Body of pancreas (tissue), 4 donors: ENCODE results near the gene WWOX.

Experiments used
- POLR2A ChIP-seq, 3 donors: fragments of 450-650 bp; IDR thresholded peaks; one replicate each; pipeline ENCODE4 v1.6.1; 2016; ENCODE audit warnings: antibody characterized with exemption in 3 of 3, mild to moderate bottlenecking in 2 of 3
- TF ChIP-seq, protein P1 (sequence below), 7 experiments: fragments of 450-650 bp in 4 of 7; fragments of 200-600 bp in 3 of 7; sonication (generic) in 3 of 7; IDR thresholded peaks; one replicate each; pipeline ENCODE4 v1.5.1; 2016 to 2019; ENCODE audit warnings: antibody characterized with exemption in 7 of 7

DNA sequence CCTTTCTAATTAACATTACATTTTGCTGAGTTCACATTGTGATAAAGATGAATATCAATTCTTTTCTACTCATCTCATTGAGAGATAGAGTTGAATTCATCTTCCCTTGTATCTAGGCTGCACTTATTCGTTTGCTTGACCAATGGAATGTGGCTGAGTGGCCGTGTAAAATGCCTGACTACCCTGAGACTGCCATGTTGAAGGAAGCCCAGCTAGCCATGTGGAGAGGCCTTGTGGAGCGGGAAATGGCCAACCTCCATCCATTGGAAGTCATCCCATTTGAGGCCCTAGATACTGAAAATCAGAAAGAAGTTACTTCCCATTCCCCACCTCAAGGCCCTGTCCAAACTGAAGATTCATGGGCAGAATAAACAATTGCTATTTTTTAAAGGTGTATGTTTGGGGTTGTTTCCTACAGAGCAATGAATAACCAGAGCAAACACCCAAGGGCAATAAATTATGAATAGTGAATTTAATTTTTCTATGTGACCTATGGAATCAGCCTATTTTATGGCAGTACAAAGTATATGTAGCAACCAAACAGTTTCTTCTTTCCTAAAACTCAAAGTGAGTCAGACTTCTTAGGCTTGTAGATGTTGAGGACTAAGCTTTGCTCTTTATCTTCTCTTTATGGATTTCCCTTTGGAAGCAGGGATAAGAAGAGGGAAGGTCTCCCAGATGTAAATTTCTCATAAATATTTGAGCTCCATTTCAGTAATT is 956.0 kb downstream of the WWOX start:
- TF ChIP-seq POLR2A (IDR thresholded peaks at IDR 0.05), result no peak
- TF ChIP-seq, protein P1, sequence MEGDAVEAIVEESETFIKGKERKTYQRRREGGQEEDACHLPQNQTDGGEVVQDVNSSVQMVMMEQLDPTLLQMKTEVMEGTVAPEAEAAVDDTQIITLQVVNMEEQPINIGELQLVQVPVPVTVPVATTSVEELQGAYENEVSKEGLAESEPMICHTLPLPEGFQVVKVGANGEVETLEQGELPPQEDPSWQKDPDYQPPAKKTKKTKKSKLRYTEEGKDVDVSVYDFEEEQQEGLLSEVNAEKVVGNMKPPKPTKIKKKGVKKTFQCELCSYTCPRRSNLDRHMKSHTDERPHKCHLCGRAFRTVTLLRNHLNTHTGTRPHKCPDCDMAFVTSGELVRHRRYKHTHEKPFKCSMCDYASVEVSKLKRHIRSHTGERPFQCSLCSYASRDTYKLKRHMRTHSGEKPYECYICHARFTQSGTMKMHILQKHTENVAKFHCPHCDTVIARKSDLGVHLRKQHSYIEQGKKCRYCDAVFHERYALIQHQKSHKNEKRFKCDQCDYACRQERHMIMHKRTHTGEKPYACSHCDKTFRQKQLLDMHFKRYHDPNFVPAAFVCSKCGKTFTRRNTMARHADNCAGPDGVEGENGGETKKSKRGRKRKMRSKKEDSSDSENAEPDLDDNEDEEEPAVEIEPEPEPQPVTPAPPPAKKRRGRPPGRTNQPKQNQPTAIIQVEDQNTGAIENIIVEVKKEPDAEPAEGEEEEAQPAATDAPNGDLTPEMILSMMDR (IDR thresholded peaks at IDR 0.05), result no peak
